ENCODE measurements around the gene PLCG1. TPM values are rescaled to one million over a fixed set of nuclear protein-coding genes. Genes with fewer than 3 reads are reported as not detected.
A peak's percentile ranks its signal among the peaks of the same experiment; 100 is the strongest.

PLCG1 gene
- total RNA-seq, 1 experiment from 2014 or later: 32.4 TPM

- DNase-seq (ENCODE audit: low read depth): no peak
These were observed 41.2 kb downstream of the PLCG1 start for GRCh38 chr20:41178495-41178894.

- no peak for DNase-seq (ENCODE audit: low read depth)
These were observed 41.6 kb downstream of the PLCG1 start for GRCh38 chr20:41178904-41179432.

GRCh38 chr20:41179961-41180360, 42.6 kb downstream of the PLCG1 start:
- no peak for DNase-seq (ENCODE audit: low read depth)

GRCh38 chr20:41180599-41181333, 43.4 kb downstream of the PLCG1 start:
- no peak for DNase-seq (ENCODE audit: low read depth)

GRCh38 chr20:41181567-41181966, 44.2 kb downstream of the PLCG1 start:
- no peak for DNase-seq (ENCODE audit: low read depth)

- peak; percentile 52 for DNase-seq (ENCODE audit: low read depth)
These were observed 45.2 kb downstream of the PLCG1 start for GRCh38 chr20:41182296-41183212.

- DNase-seq (ENCODE audit: low read depth): no peak
These were observed 46.0 kb downstream of the PLCG1 start for GRCh38 chr20:41183391-41183790.

GRCh38 chr20:41183831-41184230, 46.5 kb downstream of the PLCG1 start:
- no peak for DNase-seq (ENCODE audit: low read depth)

- no peak for DNase-seq (ENCODE audit: low read depth)
These were observed 47.8 kb downstream of the PLCG1 start for GRCh38 chr20:41185013-41185757.

- no peak for DNase-seq (ENCODE audit: low read depth)
These were observed 50.3 kb downstream of the PLCG1 start for GRCh38 chr20:41187668-41188067.

GRCh38 chr20:41191562-41192500, 54.5 kb downstream of the PLCG1 start:
- DNase-seq (ENCODE audit: low read depth): no peak

- no peak for DNase-seq (ENCODE audit: low read depth)
These were observed 55.2 kb downstream of the PLCG1 start for GRCh38 chr20:41192575-41192974.

- DNase-seq (ENCODE audit: low read depth): no peak
These were observed 59.4 kb downstream of the PLCG1 start for GRCh38 chr20:41196653-41197225.

- no peak for DNase-seq (ENCODE audit: low read depth)
These were observed 61.1 kb downstream of the PLCG1 start for GRCh38 chr20:41198443-41198842.

GRCh38 chr20:41200446-41201202, 63.3 kb downstream of the PLCG1 start:
- DNase-seq (ENCODE audit: low read depth): no peak

GRCh38 chr20:41201760-41202159, 64.4 kb downstream of the PLCG1 start:
- no peak for DNase-seq (ENCODE audit: low read depth)

GRCh38 chr20:41202426-41202825, 65.1 kb downstream of the PLCG1 start:
- DNase-seq (ENCODE audit: low read depth): no peak

- DNase-seq (ENCODE audit: low read depth): no peak
These were observed 66.3 kb downstream of the PLCG1 start for GRCh38 chr20:41203660-41204059.

Measured in RPMI7951 (cell line).